Activated CD4-positive, alpha-beta T cell treated with anti-CD3 and anti-CD28 coated beads for 36 hours (primary cell): ENCODE results near the gene CD200R1. TPM values are rescaled to one million over a fixed set of nuclear protein-coding genes. Genes with fewer than 3 reads are reported as not detected.
A peak's percentile ranks its signal among the peaks of the same experiment; 100 is the strongest.

Experiments used
- ATAC-seq: fragments of 200-7000 bp; cut with Tn5 transposase; one replicate; pipeline ENCODE4 v1.10.0; 2021; ENCODE audit warnings: mild to moderate bottlenecking, moderate library complexity
- CTCF ChIA-PET: fragments of 350-600 bp; sonication (Branson Sonifier 250); formaldehyde crosslinking; loops from one replicate; lab custom pipeline; 2021; ENCODE audit warnings: antibody characterized with exemption; lab: Charles Lee
- POLR2A ChIA-PET: fragments of 350-600 bp; sonication (Branson Sonifier 250); formaldehyde crosslinking; loops from one replicate; lab custom pipeline; 2021; ENCODE audit warnings: antibody characterized with exemption, inconsistent platforms; lab: Charles Lee
- DNase-seq: peaks from one replicate; pipeline ENCODE4 v3.0.0-alpha.2; 2020
- H3K27ac Mint-ChIP-seq: one replicate; pipeline ENCODE4 v1.8.0; 2021; ENCODE audit warnings: mixed read lengths
- H3K27me3 Mint-ChIP-seq: one replicate; pipeline ENCODE4 v1.8.0; 2021; ENCODE audit warnings: mixed read lengths
- H3K36me3 Mint-ChIP-seq: one replicate; pipeline ENCODE4 v1.8.0; 2021; ENCODE audit warnings: low read depth, mixed read lengths
- H3K4me1 Mint-ChIP-seq: one replicate; pipeline ENCODE4 v1.8.0; 2021; ENCODE audit warnings: mixed read lengths
- H3K4me3 Mint-ChIP-seq: one replicate; pipeline ENCODE4 v1.8.0; 2021; ENCODE audit warnings: mild to moderate bottlenecking, moderate library complexity, mixed read lengths
- H3K9me3 Mint-ChIP-seq: one replicate; pipeline ENCODE4 v1.8.0; 2021; ENCODE audit warnings: low read depth, mixed read lengths
- intact Hi-C, 2 experiments: fragments of 100-400 bp; cut with DNase I in 1 of 2; cut with micrococcal nuclease in 1 of 2; formaldehyde crosslinking; loops; one replicate each; pipeline versions ENCODE4 v1.14.2 to v1.15.1; 2022 to 2024; cut with DNase I, micrococcal nuclease
- total RNA-seq, 2 experiments: library from RNA; stranded (reverse); gene quantifications; one replicate each; pipeline ENCODE4 v1.2.3, GENCODE V29; 2021

The CD200R1 gene
- 1 to 10 TPM; 1.4 to 1.5 TPM for total RNA-seq

- H3K36me3 Mint-ChIP-seq, result no peaks in the 10 kb centered on the region
- H3K27me3 Mint-ChIP-seq, result peaks cover 2% of the 10 kb centered on the region
- intact Hi-C loops, result loop anchor here (5.0 to 10.0 kb wide), 4 partner anchors 32 to 840 kb away; partner anchors contain the start of genes ATG3 (in 1 of the 2), GCSAM (in 1 of the 2) and SLC35A5 (in 1 of the 2)
- peak within 1 kb of the TSS; percentile 91 for H3K27ac Mint-ChIP-seq
- H3K4me1 Mint-ChIP-seq, result peaks cover 82% of the 10 kb centered on the region
- H3K4me3 Mint-ChIP-seq, result peak within 1 kb of the TSS; percentile 73
- CTCF ChIA-PET, result interaction anchor here (0.6 to 4.7 kb wide), 11 partner anchors 9 to 241 kb away, joined by 3 to 21 read pairs (median 6); no protein-coding TSS in a partner anchor
- H3K9me3 Mint-ChIP-seq, result no peaks in the 10 kb centered on the region
- DNase-seq, result no peak
- ATAC-seq, result no peak
- POLR2A ChIA-PET, result interaction anchor here (1.0 kb wide), 1 partner anchor 44 kb away, joined by 3 read pairs; a partner anchor contains a TSS
Observed at GRCh38 chr3:112974894-112975293, at the start of gene CD200R1. CD200R1 (minus strand) TSS chr3:112975103; CDS start chr3:112974857, 246 bp downstream.

- Mint-ChIP-seq H3K9me3 (no peaks in the 10 kb centered on the region), H3K4me1 (peaks cover 44% of the 10 kb centered on the region), H3K27ac (no peak overlapping the region), H3K27me3 (no peaks in the 10 kb centered on the region), H3K4me3 (no peak overlapping the region), H3K36me3 (peaks cover 20% of the 10 kb centered on the region)
- ATAC-seq, result no peak
- CTCF ChIA-PET, result interaction anchor here (1.1 to 5.1 kb wide), 4 partner anchors 14 to 281 kb away, joined by 3 to 32 read pairs (median 4); partner anchors contain the start of gene CD200R1
- intact Hi-C loops, result no loop called here
- no peak for DNase-seq
- POLR2A ChIA-PET, result no interaction called here
Observed at GRCh38 chr3:113021471-113021870, 46.6 kb upstream of the CD200R1 start.

GRCh38 chr3:113019182-113020137 is 44.6 kb upstream of the CD200R1 start:
- ChIA-PET POLR2A (interaction anchor here (0.6 to 2.1 kb wide), 9 partner anchors 14 to 727 kb away, joined by 3 to 21 read pairs (median 4); partner anchors contain the start of genes ATG3, ATP6V1A, CD200R1 and GTPBP8), CTCF (interaction anchor here (0.9 to 5.1 kb wide), 10 partner anchors 9 to 40 kb away, joined by 3 to 32 read pairs (median 10); partner anchors contain the start of gene GTPBP8)
- Mint-ChIP-seq H3K36me3 (peaks cover 36% of the 10 kb centered on the region), H3K27me3 (no peaks in the 10 kb centered on the region), H3K27ac (peak overlapping the region; percentile 94), H3K4me1 (peaks cover 55% of the 10 kb centered on the region), H3K4me3 (peak overlapping the region; percentile 85), H3K9me3 (no peaks in the 10 kb centered on the region)
- DNase-seq, result peak; percentile 96
- intact Hi-C loops, result loop anchor here (1.0 to 10.0 kb wide), 9 partner anchors 14 to 885 kb away; partner anchors contain the start of genes NAA50 (in 2 of the 2), SLC35A5 (in 2 of the 2), USF3 (in 2 of the 2) and ATP6V1A (in 1 of the 2)
- ATAC-seq, result peak; percentile 90

- ATAC-seq (peak; percentile 25), DNase-seq (peak; percentile 44)
- Mint-ChIP-seq H3K4me3 (peak overlapping the region; percentile 85), H3K27ac (peak overlapping the region; percentile 94), H3K27me3 (no peaks in the 10 kb centered on the region), H3K4me1 (peaks cover 63% of the 10 kb centered on the region), H3K9me3 (no peaks in the 10 kb centered on the region), H3K36me3 (peaks cover 41% of the 10 kb centered on the region)
- intact Hi-C loops, result loop anchor here (1.0 to 10.0 kb wide), 10 partner anchors 13 to 884 kb away; partner anchors contain the start of genes NAA50 (in 2 of the 2), SLC35A5 (in 2 of the 2), USF3 (in 2 of the 2) and ATP6V1A (in 1 of the 2)
- ChIA-PET POLR2A (interaction anchor here (0.8 to 2.1 kb wide), 7 partner anchors 13 to 457 kb away, joined by 3 to 21 read pairs (median 7); partner anchors contain the start of genes ATG3, CD200R1, GTPBP8 and SLC35A5), CTCF (interaction anchor here (0.6 to 5.1 kb wide), 13 partner anchors 8 to 676 kb away, joined by 3 to 32 read pairs (median 7); partner anchors contain the start of gene GTPBP8)
Observed at GRCh38 chr3:113018536-113019181, 43.8 kb upstream of the CD200R1 start.

GRCh38 chr3:113013593-113013992 is 38.7 kb upstream of the CD200R1 start:
- Mint-ChIP-seq H3K4me3 (no peak overlapping the region), H3K27ac (peak overlapping the region; percentile 21), H3K36me3 (peaks cover 77% of the 10 kb centered on the region), H3K9me3 (no peaks in the 10 kb centered on the region), H3K27me3 (no peaks in the 10 kb centered on the region), H3K4me1 (peaks cover 78% of the 10 kb centered on the region)
- intact Hi-C loops, result loop anchor here in 1 of 2 experiments (10.0 kb wide), 1 partner anchor 879 kb away; the partner anchor contains the start of gene GCSAM
- DNase-seq, result no peak
- POLR2A ChIA-PET, result interaction anchor here (0.6 kb wide), 3 partner anchors 452 to 926 kb away, joined by 3 to 7 read pairs (median 7); partner anchors contain the start of genes ATG3 and SLC35A5
- no peak for ATAC-seq
- CTCF ChIA-PET, result interaction anchor here (0.6 kb wide), 1 partner anchor 13 kb away, joined by 4 read pairs; no protein-coding TSS in a partner anchor

GRCh38 chr3:113008117-113008516 is 33.2 kb upstream of the CD200R1 start:
- Mint-ChIP-seq H3K4me3 (no peak overlapping the region), H3K27ac (peak overlapping the region; percentile 15), H3K27me3 (no peaks in the 10 kb centered on the region), H3K4me1 (peaks cover 92% of the 10 kb centered on the region), H3K36me3 (peaks cover 80% of the 10 kb centered on the region), H3K9me3 (no peaks in the 10 kb centered on the region)
- DNase-seq, result no peak
- ChIA-PET CTCF (interaction anchor here (1.2 to 3.2 kb wide), 5 partner anchors 8 to 273 kb away, joined by 4 to 16 read pairs (median 6); partner anchors contain the start of gene GTPBP8), POLR2A (no interaction called here)
- intact Hi-C loops, result loop anchor here (5.0 to 10.0 kb wide), 3 partner anchors 36 to 673 kb away; partner anchors contain the start of gene CD200 (in 1 of the 2)
- ATAC-seq, result no peak

- POLR2A ChIA-PET, result interaction anchor here (1.2 to 2.0 kb wide), 5 partner anchors 12 to 362 kb away, joined by 3 to 21 read pairs (median 5); partner anchors contain the start of gene GTPBP8
- intact Hi-C loops, result loop anchor here (5.0 to 10.0 kb wide), 3 partner anchors 34 to 672 kb away; partner anchors contain the start of gene CD200 (in 1 of the 2)
Observed at GRCh38 chr3:113006359-113007056, 31.6 kb upstream of the CD200R1 start.

GRCh38 chr3:113005611-113006010 is 30.7 kb upstream of the CD200R1 start:
- ATAC-seq (peak; percentile 92), DNase-seq (peak; percentile 30)
- Mint-ChIP-seq H3K4me1 (peaks cover 95% of the 10 kb centered on the region), H3K27me3 (no peaks in the 10 kb centered on the region), H3K4me3 (peak overlapping the region; percentile 69), H3K27ac (peak overlapping the region; percentile 96), H3K9me3 (no peaks in the 10 kb centered on the region), H3K36me3 (peaks cover 80% of the 10 kb centered on the region)
- POLR2A ChIA-PET, result interaction anchor here (1.2 to 2.0 kb wide), 5 partner anchors 13 to 362 kb away, joined by 3 to 21 read pairs (median 5); partner anchors contain the start of gene GTPBP8
- CTCF ChIA-PET, result interaction anchor here (0.9 to 3.2 kb wide), 8 partner anchors 11 to 363 kb away, joined by 3 to 13 read pairs (median 5); partner anchors contain the start of gene GTPBP8
- intact Hi-C loops, result loop anchor here (1.0 to 10.0 kb wide), 8 partner anchors 14 to 671 kb away; partner anchors contain the start of genes CD200 (in 1 of the 2), GTPBP8 (in 1 of the 2) and SLC35A5 (in 1 of the 2)

More at GRCh38 chr3:113006359-113007056, 31.6 kb upstream of the CD200R1 start:
- CTCF ChIA-PET, result interaction anchor here (0.7 to 3.2 kb wide), 11 partner anchors 9 to 424 kb away, joined by 3 to 16 read pairs (median 4); partner anchors contain the start of gene GTPBP8
- Mint-ChIP-seq H3K4me1 (peaks cover 95% of the 10 kb centered on the region), H3K27me3 (no peaks in the 10 kb centered on the region), H3K9me3 (no peaks in the 10 kb centered on the region), H3K27ac (peak overlapping the region; percentile 96), H3K4me3 (peak overlapping the region; percentile 69), H3K36me3 (peaks cover 80% of the 10 kb centered on the region)
- DNase-seq (peak; percentile 17), ATAC-seq (peak; percentile 46)

GRCh38 chr3:113002679-113003078 is 27.8 kb upstream of the CD200R1 start:
- Mint-ChIP-seq H3K9me3 (no peaks in the 10 kb centered on the region), H3K4me3 (no peak overlapping the region), H3K27me3 (no peaks in the 10 kb centered on the region), H3K27ac (peak overlapping the region; percentile 89), H3K36me3 (peaks cover 79% of the 10 kb centered on the region), H3K4me1 (peaks cover 83% of the 10 kb centered on the region)
- peak; percentile 77 for DNase-seq
- POLR2A ChIA-PET, result interaction anchor here (0.6 kb wide), 1 partner anchor 17 kb away, joined by 3 read pairs; a partner anchor contains a TSS
- intact Hi-C loops, result loop anchor here in 1 of 2 experiments (10.0 kb wide), 1 partner anchor 668 kb away; the partner anchor contains the start of gene CD200
- CTCF ChIA-PET, result interaction anchor here (1.3 to 2.9 kb wide), 5 partner anchors 8 to 17 kb away, joined by 4 to 22 read pairs (median 8); partner anchors contain the start of gene GTPBP8
- ATAC-seq, result peak; percentile 77
